Fibroblast of lung (primary cell): ENCODE measurements around the gene ITGB7. TPM values are rescaled to one million over a fixed set of nuclear protein-coding genes. Genes with fewer than 3 reads are reported as not detected.

ENCODE experiments used
- DNase-seq, 2 donors: peaks; one replicate each; pipeline versions ENCODE4 v3.0.0 to v3.0.0-alpha.2; 2010; ENCODE audit warnings: low read depth in 2 of 2
- H2AFZ ChIP-seq: 2 replicates; pipeline ENCODE4 v1.5.1; 2012; ENCODE audit warnings: low read length, control low read depth, inconsistent platforms
- H3K27ac ChIP-seq: 2 replicates; pipeline ENCODE4 v1.5.1; 2011; ENCODE audit warnings: low read length, control low read depth; ENCODE audit not compliant: insufficient read depth
- H3K27me3 ChIP-seq: 2 replicates; pipeline ENCODE4 v1.5.1; 2011; ENCODE audit warnings: mild to moderate bottlenecking, low read length; ENCODE audit not compliant: control insufficient read depth, insufficient read depth
- H3K36me3 ChIP-seq: 2 replicates; pipeline ENCODE4 v1.5.1; 2011; ENCODE audit warnings: low read length; ENCODE audit not compliant: control insufficient read depth, insufficient read depth
- H3K4me1 ChIP-seq: 2 replicates; pipeline ENCODE4 v1.5.1; 2011; ENCODE audit warnings: low read length; ENCODE audit not compliant: control insufficient read depth, insufficient read depth; ENCODE audit errors: extremely low read depth
- H3K4me2 ChIP-seq: 2 replicates; pipeline ENCODE4 v1.5.1; 2011; ENCODE audit warnings: low read length, control low read depth; ENCODE audit not compliant: insufficient read depth; ENCODE audit errors: extremely low read depth
- H3K4me3 ChIP-seq, 4 experiments: fragments of 200-600 bp in 1 of 4; sonication (generic) in 1 of 4; replicated peaks in 1 of 4; 2 replicates each; pipeline ENCODE4 v1.5.1; 2011 to 2016; ENCODE audit warnings: low read length in 4 of 4, low read depth in 3 of 4, mild to moderate bottlenecking in 3 of 4, control low read depth in 2 of 4, inconsistent platforms in 1 of 4, mixed read lengths in 1 of 4; ENCODE audit not compliant: insufficient read depth in 1 of 4; ENCODE audit errors: control extremely low read depth in 1 of 4
- H3K79me2 ChIP-seq: 2 replicates; pipeline ENCODE4 v1.5.1; 2012; ENCODE audit warnings: mild to moderate bottlenecking, low read length, inconsistent platforms; ENCODE audit not compliant: control insufficient read depth, insufficient read depth
- H3K9ac ChIP-seq: 2 replicates; pipeline ENCODE4 v1.5.1; 2011; ENCODE audit warnings: mild to moderate bottlenecking, low read length, control low read depth; ENCODE audit not compliant: insufficient read depth
- H3K9me3 ChIP-seq: 2 replicates; pipeline ENCODE4 v1.5.1; 2012; ENCODE audit warnings: low read depth, low read length; ENCODE audit not compliant: control insufficient read depth, insufficient read depth
- H4K20me1 ChIP-seq: 2 replicates; pipeline ENCODE4 v1.5.1; 2011; ENCODE audit warnings: low read length; ENCODE audit not compliant: control insufficient read depth, insufficient read depth; ENCODE audit errors: extremely low read depth
- EZH2 ChIP-seq: IDR thresholded peaks from 2 replicates; pipeline ENCODE4 v1.5.1; 2012; ENCODE audit warnings: low read length, control low read depth, mild to moderate bottlenecking; ENCODE audit errors: missing control alignments
- polyA plus RNA-seq, 2 donors: library from polyadenylated mRNA; depleted of rRNA in 1 of 2; stranded (reverse) in 1 of 2; unstranded in 1 of 2; fragments of >200 nt; gene quantifications; 2 replicates each; pipeline ENCODE4 v1.2.1, GENCODE V29; 2011 to 2012; ENCODE audit warnings: missing spikeins in 1 of 2
- total RNA-seq: library from RNA; depleted of rRNA; stranded (reverse); fragments of >200 nt; gene quantifications from 2 replicates; pipeline ENCODE4 v1.2.1, GENCODE V29; 2014
- TF ChIP-seq, protein P1 (sequence below), 2 donors: IDR thresholded peaks in 1 of 2; conservative IDR thresholded peaks in 1 of 2; 1 replicate in 1 of 2; 2 replicates in 1 of 2; pipeline ENCODE4 v1.5.1; 2011 to 2012; ENCODE audit warnings: low read length in 2 of 2, control low read depth in 1 of 2, inconsistent platforms in 1 of 2, low read depth in 1 of 2, mild to moderate bottlenecking in 1 of 2

Gene ITGB7
- total and polyA plus RNA-seq, 2 donors (not counting 1 experiment from before 2014, with no cell fraction given): 0.20 to 0.50 TPM

DNA sequence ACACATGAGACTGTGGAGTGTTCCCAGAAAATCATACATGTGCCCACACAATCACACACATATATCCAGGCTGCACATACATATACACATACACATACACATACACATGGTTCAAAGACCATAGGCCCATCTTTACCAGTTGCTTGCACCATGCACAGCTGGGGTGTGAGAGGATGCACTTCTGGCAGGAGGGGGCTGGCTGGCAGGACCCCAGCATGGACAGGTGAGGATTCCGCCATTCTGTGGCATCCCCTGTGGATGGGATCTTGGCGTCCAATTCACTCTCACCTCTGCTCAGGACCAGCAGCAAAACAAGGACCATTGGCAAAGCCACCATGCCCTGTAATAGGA is 7.0 kb downstream of the ITGB7 start:
- Histone ChIP-seq H3K9me3 (no peaks in the 10 kb centered on the region), H3K27me3 (no peaks in the 10 kb centered on the region), H3K27ac (no peak overlapping the region), H3K4me1 (no peaks in the 10 kb centered on the region), H3K4me2 (no peak overlapping the region), H3K4me3 (no peak overlapping the region), H2AFZ (no peak overlapping the region), H4K20me1 (no peaks in the 10 kb centered on the region), H3K9ac (no peak overlapping the region), H3K79me2 (no peaks in the 10 kb centered on the region), H3K36me3 (no peaks in the 10 kb centered on the region)
- no peak for TF ChIP-seq EZH2
- TF ChIP-seq, protein P1, sequence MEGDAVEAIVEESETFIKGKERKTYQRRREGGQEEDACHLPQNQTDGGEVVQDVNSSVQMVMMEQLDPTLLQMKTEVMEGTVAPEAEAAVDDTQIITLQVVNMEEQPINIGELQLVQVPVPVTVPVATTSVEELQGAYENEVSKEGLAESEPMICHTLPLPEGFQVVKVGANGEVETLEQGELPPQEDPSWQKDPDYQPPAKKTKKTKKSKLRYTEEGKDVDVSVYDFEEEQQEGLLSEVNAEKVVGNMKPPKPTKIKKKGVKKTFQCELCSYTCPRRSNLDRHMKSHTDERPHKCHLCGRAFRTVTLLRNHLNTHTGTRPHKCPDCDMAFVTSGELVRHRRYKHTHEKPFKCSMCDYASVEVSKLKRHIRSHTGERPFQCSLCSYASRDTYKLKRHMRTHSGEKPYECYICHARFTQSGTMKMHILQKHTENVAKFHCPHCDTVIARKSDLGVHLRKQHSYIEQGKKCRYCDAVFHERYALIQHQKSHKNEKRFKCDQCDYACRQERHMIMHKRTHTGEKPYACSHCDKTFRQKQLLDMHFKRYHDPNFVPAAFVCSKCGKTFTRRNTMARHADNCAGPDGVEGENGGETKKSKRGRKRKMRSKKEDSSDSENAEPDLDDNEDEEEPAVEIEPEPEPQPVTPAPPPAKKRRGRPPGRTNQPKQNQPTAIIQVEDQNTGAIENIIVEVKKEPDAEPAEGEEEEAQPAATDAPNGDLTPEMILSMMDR (conservative IDR thresholded peaks at IDR 0.05 in 1 of 2, IDR thresholded peaks at IDR 0.05 in 1 of 2; ENCODE audit: low read depth in 1 of 2, low read length in 2 of 2): no peak
- DNase-seq: no peak

DNA sequence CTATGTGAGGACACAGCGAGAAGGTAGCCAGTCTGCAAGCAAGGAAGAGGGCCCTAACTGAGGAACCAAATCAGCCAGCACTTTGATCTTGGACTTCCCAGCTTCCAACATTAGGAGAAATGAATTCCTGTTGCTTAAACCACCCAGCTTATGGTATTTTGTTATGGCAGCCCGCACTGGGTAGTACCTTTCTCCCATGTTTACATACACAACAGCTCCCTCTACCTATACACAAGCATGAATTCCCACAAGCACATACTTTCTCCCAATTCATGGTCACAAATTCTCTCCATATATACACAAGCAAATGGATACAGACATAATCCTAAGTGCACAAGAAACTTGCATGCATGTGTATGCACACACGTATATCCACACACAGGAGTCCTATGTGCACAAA is 7.4 kb downstream of the ITGB7 start:
- Histone ChIP-seq H4K20me1 (no peaks in the 10 kb centered on the region), H3K9ac (no peak overlapping the region), H3K27ac (no peak overlapping the region), H3K79me2 (no peaks in the 10 kb centered on the region), H2AFZ (no peak overlapping the region), H3K4me1 (no peaks in the 10 kb centered on the region), H3K27me3 (no peaks in the 10 kb centered on the region), H3K4me3 (no peak overlapping the region), H3K4me2 (no peak overlapping the region), H3K9me3 (no peaks in the 10 kb centered on the region), H3K36me3 (no peaks in the 10 kb centered on the region)
- no peak for DNase-seq
- TF ChIP-seq, protein P1 (conservative IDR thresholded peaks at IDR 0.05 in 1 of 2, IDR thresholded peaks at IDR 0.05 in 1 of 2; ENCODE audit: low read depth in 1 of 2, low read length in 2 of 2): no peak
- TF ChIP-seq EZH2: no peak

DNA sequence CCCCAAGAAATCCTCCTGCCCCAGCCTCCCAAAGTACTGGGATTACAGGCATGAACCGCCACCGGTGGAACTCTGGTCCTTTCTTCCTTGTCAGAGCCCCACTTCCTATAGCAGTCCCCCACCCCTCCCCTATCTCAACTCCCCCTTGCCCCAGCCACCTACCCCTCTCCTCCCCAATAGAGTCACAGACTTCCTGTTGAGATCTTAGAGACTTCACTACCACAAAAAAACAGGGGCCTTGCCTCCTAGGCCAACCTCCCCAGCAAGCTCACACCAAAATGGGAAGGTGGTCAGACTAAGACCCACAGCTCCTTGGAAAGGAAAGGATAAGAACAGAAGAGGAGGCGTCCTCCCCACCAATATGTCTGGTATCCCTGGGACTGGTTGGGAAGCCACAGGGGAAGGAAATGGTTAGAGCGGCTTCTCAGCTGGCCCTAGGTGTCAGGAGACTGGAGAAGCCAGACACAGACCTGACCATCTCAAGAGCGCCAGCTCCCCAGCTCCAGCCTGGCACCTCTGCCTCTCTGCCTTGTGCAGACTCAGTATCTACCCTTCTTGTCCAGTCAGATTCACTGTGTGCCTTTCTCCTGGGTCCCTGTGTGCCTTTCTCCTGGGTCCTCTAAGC is 8.5 kb downstream of the ITGB7 start:
- H2AFZ ChIP-seq: no peak overlapping the region
- H3K36me3 ChIP-seq: no peaks in the 10 kb centered on the region
- TF ChIP-seq, protein P1 (conservative IDR thresholded peaks at IDR 0.05 in 1 of 2, IDR thresholded peaks at IDR 0.05 in 1 of 2; ENCODE audit: low read depth in 1 of 2, low read length in 2 of 2): no peak
- no peak for TF ChIP-seq EZH2

More for the DNA sequence above, 8.5 kb downstream of the ITGB7 start:
- Histone ChIP-seq H3K27ac (no peak overlapping the region), H4K20me1 (no peaks in the 10 kb centered on the region), H3K27me3 (no peaks in the 10 kb centered on the region), H3K4me2 (no peak overlapping the region), H3K79me2 (no peaks in the 10 kb centered on the region), H3K9ac (no peak overlapping the region), H3K9me3 (no peaks in the 10 kb centered on the region), H3K4me1 (no peaks in the 10 kb centered on the region), H3K4me3 (no peak overlapping the region)
- DNase-seq: no peak
